Stimulated activated CD4-positive, alpha-beta T cell treated with anti-CD3 and anti-CD28 coated beads, Interleukin-2, amount 100 ng/mL, for 4 hours (primary cell): ENCODE data around the gene HOXB3.
A peak's percentile ranks its signal among the peaks of the same experiment; 100 is the strongest.

Experiments used
- DNase-seq: peaks from one replicate; pipeline ENCODE4 v3.0.0-alpha.2; 2020; ENCODE audit warnings: low read depth

The HOXB3 gene

DNA sequence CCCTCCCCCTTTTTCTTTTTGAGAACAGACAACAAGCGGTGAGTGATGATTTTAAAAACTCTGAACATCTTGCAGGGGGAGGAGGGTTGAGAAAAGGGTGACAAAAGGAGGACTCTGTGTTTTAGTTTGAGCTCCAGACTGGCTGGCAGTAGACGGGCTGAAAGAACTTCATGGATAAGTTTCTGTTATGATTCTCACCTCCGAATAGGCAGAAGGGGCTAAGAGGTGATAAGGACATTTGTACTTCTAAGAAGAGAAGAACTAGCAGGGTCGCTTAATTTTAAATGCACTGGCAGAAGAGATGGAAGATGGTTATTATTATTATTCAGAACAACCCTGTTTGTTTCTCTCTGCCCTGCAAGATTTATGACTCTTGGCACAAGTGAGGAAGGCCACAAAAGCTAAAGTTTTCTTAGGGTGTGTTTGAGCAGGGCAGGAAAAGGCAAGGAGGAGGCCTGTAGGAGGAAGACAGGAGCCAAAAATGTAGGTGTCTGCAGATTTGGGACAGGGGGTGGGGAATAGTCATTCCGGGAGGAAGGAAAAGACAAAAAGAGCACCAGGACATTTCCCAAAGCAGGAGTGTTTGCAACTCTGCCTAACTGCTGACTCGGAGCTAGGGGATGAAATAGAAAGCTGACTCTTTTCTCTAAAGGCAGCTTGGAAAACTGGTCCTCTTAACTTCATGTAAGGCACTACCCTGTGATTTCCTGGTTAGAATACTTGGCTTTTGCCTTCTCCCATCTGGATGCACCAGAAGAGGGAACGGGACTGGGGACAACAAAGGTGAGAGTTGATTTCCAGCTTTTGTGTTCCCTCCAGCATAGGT is 33.3 kb downstream of the HOXB3 start:
- DNase-seq: no peak

DNA sequence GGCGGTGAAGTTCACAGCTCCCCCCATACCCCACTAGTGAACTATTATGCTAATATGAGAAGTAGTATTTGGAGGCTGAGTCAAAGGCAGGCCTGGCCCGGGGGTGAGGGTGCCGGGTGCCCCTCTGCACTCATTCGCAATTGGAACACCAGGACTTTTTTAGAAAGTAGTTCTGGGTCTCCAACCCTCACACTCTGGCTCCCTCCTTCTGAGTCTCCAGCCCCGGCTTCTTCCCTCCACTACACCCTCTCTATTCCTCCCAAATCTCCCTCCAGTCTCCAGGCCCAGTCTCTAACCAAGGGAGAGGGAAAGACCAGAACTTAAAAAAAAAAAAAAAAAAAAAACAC is 33.8 kb downstream of the HOXB3 start:
- DNase-seq: no peak

DNA sequence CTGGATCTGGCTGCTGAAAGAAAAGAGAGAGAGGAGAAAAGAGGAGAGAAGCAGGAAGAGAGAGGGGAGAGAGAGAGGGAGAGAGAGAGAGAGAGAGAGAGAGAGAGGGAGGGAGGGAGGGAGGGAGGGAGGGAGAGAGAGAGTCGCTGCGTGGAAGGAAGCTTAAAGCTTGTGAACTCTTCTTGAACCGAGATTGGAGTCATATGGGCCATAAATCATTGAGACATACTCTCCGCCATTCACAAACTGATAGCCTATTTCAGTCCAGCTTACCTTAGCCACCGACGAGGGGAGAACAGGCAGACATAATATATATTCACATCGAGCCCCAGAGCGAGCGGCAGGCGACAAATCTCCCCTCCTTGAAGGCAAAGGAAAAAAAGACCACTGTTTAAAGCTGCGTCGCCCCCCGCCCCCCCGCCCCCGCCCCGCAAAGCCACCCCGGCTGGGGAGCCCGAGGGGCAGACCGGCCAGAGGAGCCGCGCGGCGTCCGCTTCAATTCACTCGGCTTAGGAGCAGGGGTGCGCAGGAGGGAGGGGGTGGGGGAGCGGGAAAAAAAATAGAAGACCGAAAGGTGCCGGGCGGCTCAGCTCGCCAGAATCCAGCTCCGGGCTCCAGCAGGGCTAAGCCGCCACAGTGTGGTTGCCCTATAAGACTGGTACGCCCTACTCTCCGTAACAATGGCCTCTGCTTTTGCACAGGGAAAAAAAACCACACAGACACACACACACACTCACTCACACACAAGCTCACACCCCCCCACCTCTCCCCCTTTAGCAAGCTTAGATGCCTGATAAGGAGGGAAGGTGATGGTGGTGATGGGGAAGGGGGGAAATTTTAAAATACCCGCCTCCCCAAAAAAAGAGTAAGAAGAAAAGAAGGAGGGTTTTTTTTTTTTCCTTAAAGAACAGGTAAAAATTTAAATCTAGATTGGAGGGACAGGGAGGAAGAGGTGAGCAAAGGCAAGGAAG is 34.5 kb downstream of the HOXB3 start:
- DNase-seq: no peak

DNA sequence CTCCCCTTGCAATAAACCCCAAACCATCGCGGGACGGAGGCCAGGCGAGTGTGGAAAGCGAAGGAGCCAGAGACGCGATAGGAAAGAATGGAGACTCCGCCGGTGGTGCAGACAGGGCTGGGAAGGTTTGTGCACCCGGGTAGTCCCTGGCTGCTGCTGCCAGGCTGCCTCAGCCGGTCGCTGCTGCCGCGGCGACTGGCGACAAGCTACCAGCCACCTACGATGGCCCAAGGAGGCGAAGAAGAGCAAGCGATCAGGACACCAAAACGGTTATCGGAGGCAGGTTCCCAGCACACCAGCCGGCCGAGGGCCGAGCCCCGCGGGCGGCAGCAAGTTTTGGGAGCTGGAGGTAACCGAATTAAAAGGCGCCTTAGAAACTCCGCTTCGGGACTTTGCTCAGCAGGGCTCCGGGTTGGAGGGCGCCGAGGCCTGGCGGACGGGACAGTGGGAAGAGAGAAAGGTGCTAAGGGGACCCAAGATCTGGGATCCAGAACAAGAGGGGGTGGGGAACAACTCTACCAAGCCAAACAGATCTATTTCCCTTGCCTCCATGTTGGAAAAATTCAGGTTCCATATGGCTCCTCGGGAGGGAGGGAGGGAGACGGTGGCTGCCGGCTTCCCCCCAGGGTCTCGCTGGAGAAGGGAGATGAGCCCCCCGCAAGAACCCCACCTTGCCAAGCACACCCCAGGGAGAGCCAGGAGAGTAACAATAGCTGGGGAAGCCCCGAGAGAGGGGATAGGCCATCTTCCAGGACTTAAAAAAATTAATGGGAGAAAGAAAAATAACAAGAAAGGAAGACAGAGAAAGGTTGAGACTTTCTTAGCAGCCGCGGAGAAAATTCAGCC is 35.4 kb downstream of the HOXB3 start:
- no peak for DNase-seq

DNA sequence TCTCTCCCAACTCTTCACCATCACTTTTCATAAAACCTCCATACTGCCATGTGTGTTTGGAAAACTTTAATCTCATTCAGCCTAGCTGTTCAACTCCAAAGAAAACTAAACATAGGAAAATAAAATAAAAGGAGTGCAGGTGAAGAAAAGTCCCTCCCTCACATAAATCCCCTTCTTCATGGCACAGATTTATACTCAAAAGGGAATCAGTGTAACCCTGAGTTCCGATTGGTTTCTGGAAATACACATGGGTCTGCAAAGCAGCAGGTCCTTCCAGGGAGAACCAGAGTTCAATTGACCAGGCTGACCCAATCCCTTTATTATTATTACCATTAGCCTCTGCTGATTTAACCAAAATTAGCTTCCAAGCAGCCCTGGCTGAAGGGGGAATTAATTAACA is 36.2 kb downstream of the HOXB3 start:
- DNase-seq: no peak

DNA sequence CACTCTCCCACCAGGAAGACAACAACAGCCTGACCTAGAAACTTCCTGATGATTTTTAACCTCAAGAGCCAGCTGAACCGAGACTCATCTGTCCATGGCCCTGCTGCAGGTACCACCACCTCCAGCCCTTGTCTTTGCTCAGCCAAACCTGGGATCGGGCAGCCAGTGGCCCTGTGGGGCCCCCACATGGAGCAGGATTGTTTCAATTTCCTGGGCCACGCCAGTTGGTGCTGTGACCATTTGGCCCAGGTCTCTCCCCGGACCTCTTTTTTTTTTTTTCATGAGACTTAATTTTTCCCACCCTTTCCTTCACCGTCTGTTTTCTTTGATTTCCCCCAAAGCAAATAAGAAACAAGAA is 36.9 kb downstream of the HOXB3 start:
- no peak for DNase-seq

DNA sequence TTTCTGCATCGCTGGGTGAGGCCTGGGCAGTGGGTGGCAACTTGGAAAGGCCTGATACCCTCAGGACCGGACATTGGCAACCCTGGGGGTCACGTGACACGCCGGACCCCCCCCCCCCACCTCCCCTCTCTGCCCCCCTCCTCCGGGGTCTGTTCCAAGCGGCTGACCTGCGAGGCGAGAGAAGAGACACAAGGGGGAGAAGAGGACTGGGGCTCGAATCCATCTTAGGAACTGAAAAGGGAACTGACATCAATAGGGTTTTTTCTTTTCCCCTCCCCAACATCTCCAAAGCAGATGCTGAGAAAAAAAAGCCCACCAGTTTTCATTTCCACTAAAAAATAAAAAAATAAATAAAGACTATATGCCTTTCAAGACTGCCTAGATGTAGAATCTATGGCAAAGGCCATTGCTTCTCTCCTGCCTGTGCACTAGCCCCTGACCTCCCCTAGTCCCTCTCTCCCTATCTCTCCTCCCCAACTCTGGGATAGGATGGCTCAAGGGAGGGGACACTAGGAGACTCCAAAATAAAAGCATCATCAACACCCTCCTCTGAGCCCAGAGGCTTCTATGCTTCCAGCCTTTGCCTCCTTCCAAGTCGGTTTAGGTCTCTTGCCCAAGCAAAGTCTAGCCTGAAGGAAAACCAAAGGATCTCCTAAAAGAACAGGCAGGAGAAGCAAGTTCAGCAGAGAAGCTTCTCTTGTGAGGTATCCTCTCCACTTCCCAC is 37.4 kb downstream of the HOXB3 start:
- DNase-seq: no peak

DNA sequence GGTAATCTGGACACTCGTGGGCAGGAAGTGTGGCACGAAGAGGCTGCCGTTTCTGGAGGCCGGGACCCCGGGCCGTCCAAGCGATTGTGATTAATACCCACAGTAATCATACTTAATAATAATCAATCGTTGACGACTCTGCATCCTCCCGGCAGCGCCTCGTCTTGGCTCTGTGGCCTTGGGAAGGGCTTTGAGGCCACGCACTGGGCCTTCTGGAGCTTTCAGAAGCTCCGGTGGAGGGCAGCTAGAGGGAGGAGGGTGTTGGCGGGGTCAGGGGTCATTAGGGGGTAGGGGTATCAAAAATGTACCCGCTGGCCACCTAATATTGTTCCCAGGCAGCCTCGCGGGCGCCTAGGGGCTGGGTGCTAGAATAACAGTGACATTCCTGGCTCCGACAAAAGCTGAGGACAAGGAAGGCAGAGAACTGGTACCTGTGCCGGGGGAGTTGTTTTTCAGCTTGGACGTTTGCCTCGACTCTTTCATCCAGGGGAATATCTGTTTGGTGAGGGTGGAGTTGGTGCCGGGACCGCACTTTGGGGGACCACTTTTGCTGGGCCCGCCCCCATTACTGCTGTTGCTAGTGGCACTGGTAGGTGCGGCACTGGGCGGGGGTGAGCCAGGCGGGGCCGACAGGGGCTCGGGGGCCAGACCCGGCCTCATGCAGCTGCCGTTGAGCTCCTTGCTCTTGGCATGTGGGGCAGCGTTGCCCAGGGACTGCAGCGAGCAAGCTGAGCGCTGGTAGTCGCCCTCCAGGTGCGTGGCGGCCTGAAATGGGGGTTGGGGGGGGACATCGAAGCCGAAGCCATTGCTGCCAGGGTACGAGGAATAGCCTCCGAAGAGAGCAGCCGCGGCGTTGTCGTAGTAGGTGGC is 38.2 kb downstream of the HOXB3 start:
- DNase-seq: no peak

DNA sequence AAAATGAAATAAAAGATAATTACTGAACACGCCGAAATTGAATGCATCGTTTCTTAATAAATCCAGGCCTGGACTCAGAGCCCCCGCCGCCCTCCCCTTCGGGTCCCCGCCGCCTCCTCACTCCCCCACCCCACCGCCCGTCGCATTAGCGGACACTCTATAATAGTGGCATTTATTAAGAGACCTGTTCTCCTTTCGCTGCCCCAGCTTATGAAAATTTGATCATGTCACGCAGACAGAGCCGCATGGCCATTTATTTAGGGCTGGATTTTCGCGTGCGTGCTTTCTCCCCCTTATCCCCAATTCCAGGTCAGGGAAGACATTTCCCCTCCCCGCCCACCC is 38.9 kb downstream of the HOXB3 start:
- DNase-seq: no peak

DNA sequence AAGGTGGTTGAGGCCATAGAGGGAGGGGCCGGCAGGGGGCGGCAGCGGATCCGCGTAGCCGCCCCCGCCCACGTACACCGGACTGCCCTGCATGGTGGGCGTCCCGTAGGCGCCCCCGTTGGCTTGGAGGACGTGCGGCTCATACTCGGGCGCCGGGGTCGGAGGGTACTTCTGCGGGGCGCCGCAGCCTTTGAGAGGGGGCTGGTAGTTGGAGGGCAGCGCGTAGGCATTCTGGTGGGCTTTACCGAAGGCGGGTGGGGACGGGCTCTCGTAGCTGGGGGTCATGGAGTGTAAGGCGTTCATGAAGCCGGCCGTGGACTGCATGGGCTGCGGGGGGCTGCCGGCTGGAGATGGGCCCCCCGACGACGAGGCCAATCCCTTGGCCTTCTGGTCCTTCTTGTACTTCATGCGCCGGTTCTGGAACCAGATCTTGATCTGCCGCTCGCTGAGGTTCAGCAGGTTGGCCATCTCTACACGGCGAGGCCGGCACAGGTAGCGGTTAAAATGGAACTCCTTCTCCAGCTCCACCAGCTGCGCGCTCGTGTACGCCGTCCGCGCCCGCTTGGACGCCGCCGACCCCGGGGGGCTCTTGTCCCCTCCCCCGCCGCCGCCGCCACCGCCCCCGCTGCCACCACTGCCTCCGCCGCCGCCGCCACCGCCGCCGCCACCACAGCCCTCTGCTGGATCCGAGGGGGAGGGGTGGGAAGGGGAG is 39.4 kb downstream of the HOXB3 start:
- no peak for DNase-seq

DNA sequence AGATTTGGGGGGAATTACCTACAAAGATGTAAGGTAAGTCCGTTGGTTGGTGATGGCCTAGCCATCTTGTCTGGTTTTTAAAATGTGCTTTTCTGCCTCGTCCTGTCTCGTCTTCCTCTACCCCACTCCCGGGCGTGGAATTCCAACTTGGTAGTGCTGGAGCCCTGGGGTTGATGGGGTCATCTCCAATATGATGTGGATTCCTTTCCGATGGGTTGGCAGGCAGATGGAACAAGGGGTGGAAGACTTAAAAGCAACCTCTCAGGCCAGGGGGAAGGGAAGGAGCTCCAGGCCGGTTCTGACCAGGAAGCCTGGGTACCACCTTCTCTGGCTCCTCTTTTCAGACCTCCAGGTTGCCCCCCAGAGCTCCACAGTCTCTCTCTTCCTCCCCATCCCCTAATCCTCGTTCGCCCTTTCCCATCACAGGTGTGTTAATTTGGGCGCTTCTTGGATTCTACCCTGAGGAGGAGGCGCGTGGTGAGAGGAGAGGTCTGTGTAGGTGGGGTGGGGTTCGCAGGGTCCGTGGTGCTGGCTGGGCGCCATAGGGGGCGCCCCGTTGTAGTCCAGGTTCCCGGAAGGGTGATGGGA is 40.0 kb downstream of the HOXB3 start:
- no peak for DNase-seq

DNA sequence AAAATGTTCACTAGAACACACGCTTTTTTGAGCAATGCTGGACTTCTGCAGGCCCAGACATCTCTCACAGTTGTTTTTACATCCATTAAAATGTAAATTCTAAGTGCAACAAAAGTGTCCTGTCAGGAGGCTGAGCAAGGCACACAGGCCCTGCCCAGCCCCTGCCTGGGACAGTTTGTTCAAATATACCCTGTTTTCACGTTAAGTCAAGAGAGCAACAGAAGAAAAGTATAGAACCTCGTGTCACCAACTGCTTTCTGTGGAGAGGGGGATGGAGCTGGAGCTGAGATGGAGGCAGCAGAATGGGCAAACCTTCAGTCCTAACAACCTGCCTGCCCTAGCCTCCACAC is 40.8 kb downstream of the HOXB3 start:
- DNase-seq: no peak

DNA sequence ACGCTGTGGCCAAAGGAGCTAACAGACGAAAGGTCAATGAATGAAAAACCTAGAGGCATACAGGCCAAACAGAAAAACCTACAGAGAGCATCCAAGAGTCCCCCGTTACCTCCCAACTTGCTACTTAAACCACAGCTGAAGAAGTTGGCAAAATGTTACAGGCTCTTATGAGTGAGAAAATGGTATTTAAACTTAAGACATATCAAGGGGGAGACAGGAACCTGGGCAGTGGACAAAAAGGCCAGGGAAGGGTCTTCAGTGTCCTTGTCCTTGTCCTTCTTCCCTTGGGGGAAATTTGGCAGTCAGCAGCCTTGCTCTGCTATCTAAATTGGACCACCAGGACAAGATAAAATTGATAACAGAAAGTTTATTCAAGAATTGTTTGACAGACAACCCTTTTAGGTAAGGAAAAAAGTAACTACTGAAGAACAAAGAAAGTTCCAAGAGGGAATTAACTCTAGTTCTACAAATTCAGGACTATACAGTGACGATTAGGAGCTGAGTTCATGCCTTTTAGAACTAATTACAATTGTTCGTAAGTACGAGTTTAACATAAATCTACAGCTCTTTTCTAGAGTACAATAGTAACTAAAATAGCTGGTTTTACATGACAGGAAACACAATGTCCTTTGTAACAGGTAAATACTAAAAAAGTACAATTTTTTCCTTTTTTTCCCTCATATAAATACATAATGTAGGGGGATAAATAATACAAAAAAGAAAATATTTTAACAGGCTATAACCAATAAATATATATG is 41.3 kb downstream of the HOXB3 start:
- DNase-seq: no peak

DNA sequence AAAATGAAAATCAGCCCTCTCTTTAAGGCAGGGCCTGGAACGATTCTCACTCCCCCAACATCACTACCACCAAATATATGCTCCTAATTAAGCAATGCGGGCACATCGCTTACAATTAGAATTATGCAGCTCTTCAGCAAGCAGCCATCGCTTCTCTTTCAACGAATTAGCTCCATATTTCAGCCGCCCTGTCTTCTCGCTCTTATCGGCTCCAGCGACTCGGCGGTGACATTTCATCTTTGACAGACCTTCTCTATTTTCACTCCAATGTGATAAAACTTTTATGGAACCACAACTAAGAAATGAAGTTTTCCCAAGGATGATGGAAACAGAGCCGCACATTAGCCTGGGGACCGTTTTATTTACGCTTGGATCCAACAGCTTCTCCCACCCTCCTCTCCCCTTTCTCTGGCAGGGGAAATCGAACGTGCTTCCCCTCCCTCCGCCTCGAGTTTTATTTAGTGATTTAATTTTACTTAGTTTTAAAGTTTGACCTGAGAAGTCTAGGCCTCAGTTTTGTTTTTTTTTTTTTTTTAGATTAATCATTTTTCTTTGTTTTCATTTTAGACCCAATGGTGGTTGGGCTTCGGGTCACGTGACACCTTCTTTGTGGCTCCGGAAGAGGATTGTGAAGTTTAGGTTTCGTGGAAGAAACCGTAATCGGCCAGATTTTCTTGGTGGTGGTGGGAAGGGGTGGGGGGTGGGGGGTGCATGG is 42.1 kb downstream of the HOXB3 start:
- DNase-seq: peak; percentile 31

DNA sequence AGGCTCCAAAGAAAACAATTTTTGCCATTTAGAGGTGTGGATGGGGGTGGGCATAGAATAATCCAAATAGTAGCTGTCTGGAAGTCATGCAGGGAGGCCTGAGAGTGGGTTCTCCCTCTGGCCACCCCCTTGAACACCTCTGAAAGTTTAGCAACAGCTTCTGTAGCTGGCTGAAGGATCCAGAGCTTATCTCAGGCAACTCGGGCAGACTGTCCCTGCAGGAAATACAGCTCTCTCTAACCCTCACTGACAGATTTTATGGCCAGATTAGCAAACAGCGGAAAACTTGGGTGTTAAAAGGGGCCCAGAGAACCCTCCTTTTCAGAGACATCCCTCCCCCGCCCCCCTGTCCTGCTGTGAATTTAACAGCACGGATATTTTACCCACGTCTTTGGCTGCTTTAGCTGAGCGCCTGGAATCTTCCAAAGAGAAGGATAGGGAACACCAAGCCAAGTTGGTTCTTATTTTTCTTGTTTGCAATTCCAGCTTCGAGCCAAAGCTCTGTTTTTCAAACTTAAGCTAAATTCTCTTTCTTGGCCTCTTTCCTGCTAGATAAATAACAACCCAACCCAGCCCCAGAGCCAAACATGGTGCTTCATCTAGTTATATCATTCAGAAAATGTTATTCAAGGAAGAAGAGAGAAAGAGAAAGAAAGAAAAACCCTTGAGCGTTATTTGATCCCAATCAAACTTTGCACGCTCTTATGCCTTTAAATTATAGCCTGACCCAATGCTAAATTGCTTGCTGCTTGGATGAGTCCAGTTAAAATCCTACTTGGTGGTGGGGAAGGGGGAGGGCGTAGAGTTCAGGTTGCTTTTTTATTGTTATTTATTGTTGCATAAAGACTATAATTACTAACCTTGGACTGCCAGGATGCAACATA is 42.9 kb downstream of the HOXB3 start:
- DNase-seq: no peak

DNA sequence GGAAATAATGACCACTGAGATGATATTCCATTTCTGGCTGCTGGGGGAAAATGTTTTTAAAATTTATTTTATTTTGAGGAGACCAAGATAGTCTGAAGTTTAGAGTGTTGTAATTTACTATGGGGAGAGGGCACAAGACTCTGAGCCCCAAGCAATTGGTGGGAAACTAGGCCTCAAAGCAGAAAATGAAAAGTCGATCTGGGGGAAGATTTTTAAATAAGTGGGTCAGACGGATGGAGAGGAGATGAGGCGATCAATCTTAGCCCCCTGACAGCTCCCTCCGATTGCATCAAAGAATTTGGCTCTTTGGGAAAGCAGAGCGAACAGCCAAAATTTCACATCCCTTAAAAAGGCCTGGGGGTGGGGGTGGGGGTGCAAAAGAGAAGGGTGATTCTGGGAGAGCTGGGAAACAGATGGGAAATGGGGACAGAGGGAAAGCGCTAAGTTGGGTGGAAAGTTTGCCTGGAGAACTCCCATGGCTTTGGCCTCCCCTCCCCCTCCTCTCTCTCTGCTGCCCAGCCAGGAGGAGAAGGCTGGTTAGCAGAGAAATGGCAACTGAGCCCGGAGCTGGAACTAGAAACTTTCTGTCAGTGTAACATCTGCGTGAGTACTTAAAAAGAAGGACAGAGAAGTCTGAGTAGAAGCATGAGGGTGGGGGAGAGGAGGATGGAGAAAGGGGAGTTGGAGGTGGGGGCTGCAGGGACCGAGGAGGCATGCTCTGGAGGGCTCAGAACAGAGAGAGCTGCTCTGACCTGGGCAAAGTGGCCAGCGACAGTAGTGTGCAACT is 43.7 kb downstream of the HOXB3 start:
- DNase-seq: no peak

DNA sequence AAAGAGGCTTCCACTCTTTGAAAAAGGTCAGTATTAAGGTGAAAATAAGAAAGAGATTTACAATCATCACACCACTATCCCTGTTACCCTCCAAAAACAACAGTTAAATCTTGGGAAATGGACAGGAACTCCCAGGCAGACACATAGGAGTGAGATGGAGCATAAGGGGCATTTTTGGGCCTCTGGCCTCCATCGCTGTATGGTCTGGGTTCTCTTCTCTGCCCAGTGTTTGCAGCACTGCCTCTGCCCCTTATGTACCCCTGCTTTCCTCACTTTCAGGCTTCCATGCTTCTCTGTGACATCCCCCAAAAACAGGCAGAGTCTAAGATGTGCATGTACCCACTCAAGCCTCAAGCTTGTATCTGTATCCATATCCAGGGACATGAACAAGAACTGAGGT is 44.5 kb downstream of the HOXB3 start:
- no peak for DNase-seq
